ENCODE data around the gene SAMD4A. TPM values are rescaled to one million over a fixed set of nuclear protein-coding genes. Genes with fewer than 3 reads are reported as not detected.

Gene SAMD4A
- total and polyA plus RNA-seq, 8 donors = 2.9 to 12.2 (median 9.4) TPM

DNA sequence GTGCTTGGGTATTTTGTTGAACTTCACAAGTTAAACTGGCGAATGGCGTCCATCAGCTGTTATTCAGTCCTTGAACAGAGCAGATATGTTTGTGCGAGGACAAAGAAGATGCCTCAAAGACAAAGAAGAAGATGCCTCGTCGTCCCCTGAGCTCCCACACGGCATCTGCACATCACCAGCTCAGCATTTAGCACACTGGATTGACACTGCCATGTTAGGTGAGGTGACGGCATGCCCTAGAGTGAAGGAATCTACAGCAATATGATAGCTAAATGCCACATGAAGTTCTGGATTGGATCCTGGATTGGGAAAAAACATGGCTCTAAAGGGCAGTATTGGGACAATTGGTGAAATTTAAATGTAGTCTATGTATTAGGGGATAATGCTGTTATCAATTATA is 15.4 kb downstream of the SAMD4A start:
- DNase-seq (no peak), FAIRE-seq (no peak), ATAC-seq (no peak)
- Histone ChIP-seq H3K9me3 (no peaks in the 10 kb centered on the region), H3K36me3 (no peaks in the 10 kb centered on the region), H3K27ac (no peak overlapping the region), H3K4me1 (no peaks in the 10 kb centered on the region), H3K27me3 (no peaks in the 10 kb centered on the region), H3K4me3 (no peak overlapping the region)
- TF ChIP-seq, protein P1, sequence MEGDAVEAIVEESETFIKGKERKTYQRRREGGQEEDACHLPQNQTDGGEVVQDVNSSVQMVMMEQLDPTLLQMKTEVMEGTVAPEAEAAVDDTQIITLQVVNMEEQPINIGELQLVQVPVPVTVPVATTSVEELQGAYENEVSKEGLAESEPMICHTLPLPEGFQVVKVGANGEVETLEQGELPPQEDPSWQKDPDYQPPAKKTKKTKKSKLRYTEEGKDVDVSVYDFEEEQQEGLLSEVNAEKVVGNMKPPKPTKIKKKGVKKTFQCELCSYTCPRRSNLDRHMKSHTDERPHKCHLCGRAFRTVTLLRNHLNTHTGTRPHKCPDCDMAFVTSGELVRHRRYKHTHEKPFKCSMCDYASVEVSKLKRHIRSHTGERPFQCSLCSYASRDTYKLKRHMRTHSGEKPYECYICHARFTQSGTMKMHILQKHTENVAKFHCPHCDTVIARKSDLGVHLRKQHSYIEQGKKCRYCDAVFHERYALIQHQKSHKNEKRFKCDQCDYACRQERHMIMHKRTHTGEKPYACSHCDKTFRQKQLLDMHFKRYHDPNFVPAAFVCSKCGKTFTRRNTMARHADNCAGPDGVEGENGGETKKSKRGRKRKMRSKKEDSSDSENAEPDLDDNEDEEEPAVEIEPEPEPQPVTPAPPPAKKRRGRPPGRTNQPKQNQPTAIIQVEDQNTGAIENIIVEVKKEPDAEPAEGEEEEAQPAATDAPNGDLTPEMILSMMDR (IDR thresholded peaks at IDR 0.05) = no peak
- intact Hi-C loops (cut with DNase I) = no loop called here
- 90 to 91% methylated on average over 7 of the region's 7 CpGs for WGBS, 2 donors

DNA sequence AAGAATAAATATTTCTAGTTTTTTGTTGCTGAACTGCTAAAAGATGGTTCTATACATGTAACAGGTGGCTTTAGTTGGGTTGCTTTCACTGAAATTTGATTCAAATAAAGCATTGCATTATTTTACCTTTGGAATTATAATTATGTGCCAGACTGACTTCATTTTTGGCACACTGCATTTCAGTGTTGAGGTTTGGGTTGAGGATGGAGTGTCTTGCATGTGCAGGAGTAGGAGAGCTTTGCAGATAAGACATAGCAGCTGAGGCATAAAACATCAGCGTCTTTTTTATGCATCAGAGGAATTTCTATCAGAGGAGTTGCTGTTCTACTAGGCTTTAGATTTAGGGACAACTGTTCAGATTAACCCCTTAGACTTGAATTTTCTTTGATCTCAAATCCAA is 17.2 kb downstream of the SAMD4A start:
- TF ChIP-seq, protein P1 (IDR thresholded peaks at IDR 0.05) = no peak
- intact Hi-C loops (cut with DNase I) = no loop called here

DNA sequence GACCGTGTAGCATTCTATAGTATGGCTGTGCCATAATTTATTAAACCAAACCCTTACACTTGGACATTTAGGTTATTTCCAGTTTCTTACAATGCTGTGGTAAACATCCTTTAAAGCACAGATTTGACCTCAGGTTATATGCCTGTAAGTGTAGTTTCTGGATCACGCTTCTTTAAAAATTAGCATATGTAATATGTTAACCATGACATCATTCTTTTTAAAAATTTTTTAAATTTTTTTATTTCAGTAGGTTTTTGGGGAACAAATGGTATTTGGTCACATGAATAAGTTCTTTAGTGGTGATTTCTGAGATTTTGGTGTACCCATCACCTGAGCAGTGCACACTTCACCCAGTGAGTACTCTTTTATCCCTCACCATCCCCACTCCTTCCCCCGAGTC is 18.3 kb downstream of the SAMD4A start:
- DNase-seq = no peak
- FAIRE-seq = no peak
- Histone ChIP-seq H3K9me3 (no peaks in the 10 kb centered on the region), H3K4me3 (no peak overlapping the region), H3K27ac (no peak overlapping the region), H3K4me1 (no peaks in the 10 kb centered on the region), H3K27me3 (no peaks in the 10 kb centered on the region), H3K36me3 (no peaks in the 10 kb centered on the region)
- WGBS, 2 donors = 92 to 96% methylated on average over 3 of the region's 3 CpGs
- intact Hi-C loops (cut with DNase I) = no loop called here
- TF ChIP-seq, protein P1 (IDR thresholded peaks at IDR 0.05) = no peak
- no peak for ATAC-seq

More for the DNA sequence above, 17.2 kb downstream of the SAMD4A start:
- Histone ChIP-seq H3K4me1 (no peaks in the 10 kb centered on the region), H3K27ac (no peak overlapping the region), H3K9me3 (no peaks in the 10 kb centered on the region), H3K27me3 (no peaks in the 10 kb centered on the region), H3K36me3 (no peaks in the 10 kb centered on the region), H3K4me3 (no peak overlapping the region)
- FAIRE-seq = no peak
- no peak for ATAC-seq
- no peak for DNase-seq
- WGBS, 2 donors = 42 to 58% methylated on average over 1 of the region's 1 CpG

DNA sequence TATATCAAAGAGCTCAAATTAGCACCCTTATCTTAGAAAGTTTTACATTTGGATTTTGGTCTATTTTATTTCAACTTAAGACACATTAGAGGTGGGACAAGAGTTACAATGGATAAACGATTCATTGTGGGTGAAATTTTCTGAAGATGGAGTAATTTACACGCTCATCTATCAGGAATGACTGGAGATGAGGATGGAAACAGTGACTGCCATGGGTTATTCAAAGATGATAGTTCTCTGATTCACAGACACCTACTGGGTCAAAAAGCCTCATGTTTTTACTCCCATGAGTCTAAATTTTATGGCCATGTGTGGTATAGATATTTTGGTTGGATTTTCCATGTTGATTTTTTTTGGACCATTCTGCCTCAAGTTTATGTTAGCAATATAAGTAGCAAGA is 22.1 kb downstream of the SAMD4A start:
- Histone ChIP-seq H3K9me3 (no peaks in the 10 kb centered on the region), H3K4me3 (no peak overlapping the region), H3K4me1 (no peaks in the 10 kb centered on the region), H3K36me3 (no peaks in the 10 kb centered on the region), H3K27ac (no peak overlapping the region), H3K27me3 (no peaks in the 10 kb centered on the region)
- DNase-seq (no peak), ATAC-seq (no peak), FAIRE-seq (no peak)
- intact Hi-C loops (cut with DNase I) = no loop called here
- TF ChIP-seq, protein P1 (IDR thresholded peaks at IDR 0.05) = no peak
- WGBS, 2 donors = 77 to 83% methylated on average over 2 of the region's 2 CpGs

DNA sequence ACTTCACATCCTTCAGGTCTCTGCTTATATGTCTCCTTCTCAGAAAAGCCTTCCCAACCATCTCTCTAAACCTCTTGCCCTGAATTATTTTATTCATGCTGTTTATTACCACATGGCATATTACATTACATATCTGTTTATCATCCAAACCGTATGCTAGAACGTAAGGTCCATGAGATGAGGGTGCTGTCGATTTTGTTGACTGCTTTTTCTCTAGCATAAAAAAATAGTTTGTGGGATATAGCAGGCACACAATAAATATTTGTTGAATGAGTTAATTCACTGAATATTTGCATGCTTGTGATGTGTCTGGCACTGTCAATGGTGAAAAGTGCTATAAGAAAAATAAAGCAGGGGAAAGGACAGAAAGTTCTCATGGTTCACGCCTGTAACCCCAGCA is 22.9 kb downstream of the SAMD4A start:
- no peak overlapping the region for H3K4me3 ChIP-seq
- FAIRE-seq (no peak), DNase-seq (no peak), ATAC-seq (no peak)
- H3K27me3 ChIP-seq = no peaks in the 10 kb centered on the region
- H3K27ac ChIP-seq = no peak overlapping the region
- H3K36me3 ChIP-seq = no peaks in the 10 kb centered on the region
- no peaks in the 10 kb centered on the region for H3K9me3 ChIP-seq
- H3K4me1 ChIP-seq = no peaks in the 10 kb centered on the region
- TF ChIP-seq, protein P1 (IDR thresholded peaks at IDR 0.05) = no peak
- intact Hi-C loops (cut with DNase I) = no loop called here
- 86 to 92% methylated on average over 4 of the region's 4 CpGs for WGBS, 2 donors
